ENCODE measurements around the gene MYL11. TPM values are rescaled to one million over a fixed set of nuclear protein-coding genes. Genes with fewer than 3 reads are reported as not detected.

The MYL11 gene
- total RNA-seq, 6 donors from 2014 or later: 1.6 TPM; not detected in 5

GRCh38 chr16:30416624-30417528 is 42.3 kb downstream of the MYL11 start:
- ATAC-seq (ENCODE audit: low FRiP score in 2 of 2) (no peak), DNase-seq (no peak)
- H3K4me3 ChIP-seq: peak overlapping the region; percentile 57 to 82 (median 69)
- no peaks in the 10 kb centered on the region for H3K27me3 ChIP-seq
- peak overlapping the region in 3 of 4 donors; percentile 79 to 88 (median 83) for H3K27ac ChIP-seq
- H3K36me3 ChIP-seq: peaks cover 0 to 10% (median 3%) of the 10 kb centered on the region in 4 donors
- peaks cover 3 to 19% (median 12%) of the 10 kb centered on the region in 4 donors for H3K4me1 ChIP-seq
- WGBS, 2 donors: 67 to 74% methylated on average over 16 to 18 of the region's 18 CpGs
- TF ChIP-seq POLR2AphosphoS5 (IDR thresholded peaks at IDR 0.05): no peak
- TF ChIP-seq CTCF (IDR thresholded peaks at IDR 0.05): no peak
- TF ChIP-seq POLR2A (IDR thresholded peaks at IDR 0.05): no peak
- no peak for TF ChIP-seq EP300 (IDR thresholded peaks at IDR 0.05)
- no peaks in the 10 kb centered on the region for H3K9me3 ChIP-seq

- H3K4me1 ChIP-seq: peaks cover 3 to 19% (median 12%) of the 10 kb centered on the region in 4 donors
- H3K27me3 ChIP-seq: no peaks in the 10 kb centered on the region
- DNase-seq (peak; percentile 80 to 97), ATAC-seq (ENCODE audit: low FRiP score in 2 of 2) (peak; percentile 96 to 98)
- peak in 1 of 4 donors; percentile 73 for TF ChIP-seq POLR2A (IDR thresholded peaks at IDR 0.05)
- TF ChIP-seq CTCF (IDR thresholded peaks at IDR 0.05): peak in 4 of 6 experiments; percentile 32 to 61 (median 50)
- no peak for TF ChIP-seq EP300 (IDR thresholded peaks at IDR 0.05)
- peak; percentile 42 to 59 for TF ChIP-seq POLR2AphosphoS5 (IDR thresholded peaks at IDR 0.05)
- peak overlapping the region; percentile 57 to 82 (median 69) for H3K4me3 ChIP-seq
- H3K36me3 ChIP-seq: peaks cover 0 to 17% (median 6%) of the 10 kb centered on the region in 4 donors
- H3K27ac ChIP-seq: peak overlapping the region; percentile 77 to 88 (median 81)
- no peaks in the 10 kb centered on the region for H3K9me3 ChIP-seq
- 1% methylated on average over 54 of the region's 140 CpGs; no CpG with 5 or more reads in 1 of the 2 donors for WGBS, 2 donors
Observed at GRCh38 chr16:30417529-30418349, 43.1 kb downstream of the MYL11 start.

- WGBS, 2 donors: 73 to 85% methylated on average over 21 to 26 of the region's 31 CpGs
- Histone ChIP-seq H3K4me1 (peaks cover 3 to 19% (median 12%) of the 10 kb centered on the region in 4 donors), H3K36me3 (peaks cover 3 to 25% (median 12%) of the 10 kb centered on the region in 4 donors), H3K9me3 (no peaks in the 10 kb centered on the region), H3K4me3 (peak overlapping the region; percentile 57 to 82 (median 69)), H3K27ac (peak overlapping the region; percentile 77 to 88 (median 81)), H3K27me3 (no peaks in the 10 kb centered on the region)
- TF ChIP-seq CTCF (IDR thresholded peaks at IDR 0.05) (peak in 1 of 6 experiments; percentile 2), POLR2A (IDR thresholded peaks at IDR 0.05) (no peak)
- DNase-seq (no peak), ATAC-seq (ENCODE audit: low FRiP score in 2 of 2) (no peak)
Observed at GRCh38 chr16:30418350-30419181, 44.0 kb downstream of the MYL11 start.

- DNase-seq (no peak), ATAC-seq (ENCODE audit: low FRiP score in 2 of 2) (no peak)
- Histone ChIP-seq H3K27ac (no peak overlapping the region), H3K27me3 (no peaks in the 10 kb centered on the region), H3K9me3 (no peaks in the 10 kb centered on the region), H3K4me3 (no peak overlapping the region), H3K36me3 (peaks cover 7 to 34% (median 20%) of the 10 kb centered on the region in 4 donors), H3K4me1 (peaks cover 3 to 19% (median 12%) of the 10 kb centered on the region in 4 donors)
- no peak for TF ChIP-seq CTCF (IDR thresholded peaks at IDR 0.05)
- TF ChIP-seq POLR2A (IDR thresholded peaks at IDR 0.05): no peak
- TF ChIP-seq EP300 (IDR thresholded peaks at IDR 0.05): no peak
- TF ChIP-seq POLR2AphosphoS5 (IDR thresholded peaks at IDR 0.05): no peak
- WGBS, 2 donors: 82% methylated on average over 5 of the region's 5 CpGs
Observed at GRCh38 chr16:30421010-30421409, 46.4 kb downstream of the MYL11 start.
